ENCODE measurements around the gene CXCL12.

CXCL12 gene

GRCh38 chr10:44383749-44384600 lies 922 bp downstream of the CXCL12 start:
- DNase-seq = no peak

- no peak for DNase-seq
Measured at GRCh38 chr10:44382981-44383748, 1.7 kb downstream of the CXCL12 start.

GRCh38 chr10:44382131-44382858 lies 2.6 kb downstream of the CXCL12 start:
- no peak for DNase-seq

GRCh38 chr10:44380829-44381600 lies 3.9 kb downstream of the CXCL12 start:
- no peak for DNase-seq

- no peak for DNase-seq
Measured at GRCh38 chr10:44379907-44380306, 5.0 kb downstream of the CXCL12 start.

GRCh38 chr10:44378626-44379025 lies 6.3 kb downstream of the CXCL12 start:
- DNase-seq = no peak

GRCh38 chr10:44377651-44378310 lies 7.1 kb downstream of the CXCL12 start:
- no peak for DNase-seq

- no peak for DNase-seq
Measured at GRCh38 chr10:44376472-44377099, 8.3 kb downstream of the CXCL12 start.

- DNase-seq = no peak
Measured at GRCh38 chr10:44374155-44374554, 10.7 kb downstream of the CXCL12 start.

GRCh38 chr10:44373341-44373995 lies 11.4 kb downstream of the CXCL12 start:
- no peak for DNase-seq

- DNase-seq = no peak
Measured at GRCh38 chr10:44372181-44372580, 12.7 kb downstream of the CXCL12 start.

GRCh38 chr10:44370731-44371248 lies 14.1 kb downstream of the CXCL12 start:
- DNase-seq = no peak

GRCh38 chr10:44369854-44370253 lies 15.0 kb downstream of the CXCL12 start:
- DNase-seq = no peak

GRCh38 chr10:44369296-44369695 lies 15.6 kb downstream of the CXCL12 start:
- DNase-seq = no peak

GRCh38 chr10:44368637-44369036 lies 16.3 kb downstream of the CXCL12 start:
- DNase-seq = no peak

GRCh38 chr10:44366941-44367630 lies 17.8 kb downstream of the CXCL12 start:
- DNase-seq = no peak

GRCh38 chr10:44364566-44364965 lies 20.3 kb downstream of the CXCL12 start:
- DNase-seq = no peak

GRCh38 chr10:44363716-44364115 lies 21.2 kb downstream of the CXCL12 start:
- DNase-seq = no peak

- DNase-seq = no peak
Measured at GRCh38 chr10:44362866-44363711, 21.8 kb downstream of the CXCL12 start.

Data from NCI-H526 (cell line).